Dermis microvascular lymphatic vessel endothelial cell (primary cell): ENCODE data around the gene MX1. TPM values are rescaled to one million over a fixed set of nuclear protein-coding genes. Genes with fewer than 3 reads are reported as not detected.

Source experiments
- DNase-seq, 2 donors: peaks; one replicate each; pipeline versions ENCODE4 v3.0.0 to v3.0.0-alpha.2; 2010; ENCODE audit warnings: low read depth in 2 of 2
- total RNA-seq: library from RNA; depleted of rRNA; stranded (reverse); fragments of >200 nt; gene quantifications from 2 replicates; pipeline ENCODE4 v1.2.1, GENCODE V29; 2014

Gene MX1
- total RNA-seq, 1 donor from 2014 or later = 3.5 TPM

DNA sequence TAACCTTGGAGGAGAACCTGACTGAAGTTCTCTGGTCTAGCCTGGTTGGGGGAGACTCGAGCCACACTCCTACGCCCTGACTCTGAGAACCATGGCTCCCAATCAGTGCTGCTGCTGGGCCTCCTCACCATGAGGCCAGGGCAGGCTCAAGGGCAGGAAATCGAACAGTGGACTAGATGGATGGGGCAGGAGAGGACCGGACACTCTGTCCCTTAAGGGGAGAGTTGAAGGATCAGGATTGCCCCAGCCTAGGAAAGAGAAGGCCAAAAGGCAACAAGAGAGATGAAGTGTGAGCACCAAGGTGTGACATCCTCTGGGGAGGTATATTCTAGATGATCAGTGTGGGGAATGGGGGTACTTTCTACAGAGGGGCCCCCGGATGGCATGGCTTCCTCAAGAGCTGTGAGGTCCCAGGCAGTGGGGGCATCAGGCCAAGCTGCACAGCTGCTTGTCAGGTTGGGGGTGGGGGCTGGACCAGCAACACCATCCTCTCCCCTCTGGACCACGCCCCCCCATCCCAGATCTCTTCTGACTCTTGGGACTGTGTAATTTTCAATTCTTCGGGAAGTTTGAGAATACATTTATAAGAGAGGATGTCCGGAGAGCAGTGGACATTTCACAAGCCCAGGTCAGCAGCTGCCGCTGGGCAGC, 34.0 kb downstream of the MX1 start:
- no peak for DNase-seq

DNA sequence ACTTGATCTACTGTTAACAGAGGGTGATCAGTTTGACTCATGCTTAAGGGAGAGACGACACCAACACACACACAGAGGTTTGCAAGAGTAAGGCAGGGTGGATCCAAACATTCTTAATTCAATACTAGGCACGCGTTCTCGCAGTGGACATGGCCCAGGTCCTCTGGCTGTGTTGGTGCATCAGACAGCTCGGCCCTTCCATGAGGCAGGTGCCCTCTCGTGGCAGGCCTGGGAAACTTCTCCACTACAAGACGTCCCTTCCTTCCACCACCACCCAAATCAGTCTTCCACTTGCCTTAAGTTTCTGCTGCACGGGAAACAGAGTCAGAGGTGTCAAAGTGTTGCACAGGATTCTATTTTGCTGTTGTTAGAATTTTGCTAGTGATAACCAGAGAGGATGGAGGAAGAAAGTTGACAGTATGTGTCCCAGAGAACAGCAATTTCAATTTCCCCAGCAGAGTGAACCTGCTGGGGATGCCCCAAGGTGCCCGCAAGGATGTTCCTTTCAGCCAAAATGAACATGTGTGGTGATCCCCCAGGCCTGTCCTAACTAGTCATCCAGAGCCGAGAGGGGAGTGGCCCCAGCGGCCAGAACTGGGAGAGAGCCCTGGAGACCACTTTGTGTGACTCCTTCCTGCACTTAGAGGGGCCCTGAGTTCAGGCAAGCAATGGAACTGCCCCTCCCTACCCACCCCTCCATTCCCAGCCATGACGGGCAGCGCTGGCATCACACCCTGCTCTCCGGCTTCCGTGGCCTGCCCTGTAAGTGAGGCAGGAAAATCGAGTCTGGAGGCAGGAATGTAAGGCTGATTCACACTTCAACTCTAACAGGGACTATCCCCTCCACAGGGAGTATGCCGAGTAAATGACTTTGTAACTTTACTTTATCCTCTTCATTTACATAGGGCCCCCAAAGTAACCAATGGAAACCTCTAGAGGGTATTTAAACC, 34.8 kb downstream of the MX1 start:
- peak; percentile 57 to 69 for DNase-seq

DNA sequence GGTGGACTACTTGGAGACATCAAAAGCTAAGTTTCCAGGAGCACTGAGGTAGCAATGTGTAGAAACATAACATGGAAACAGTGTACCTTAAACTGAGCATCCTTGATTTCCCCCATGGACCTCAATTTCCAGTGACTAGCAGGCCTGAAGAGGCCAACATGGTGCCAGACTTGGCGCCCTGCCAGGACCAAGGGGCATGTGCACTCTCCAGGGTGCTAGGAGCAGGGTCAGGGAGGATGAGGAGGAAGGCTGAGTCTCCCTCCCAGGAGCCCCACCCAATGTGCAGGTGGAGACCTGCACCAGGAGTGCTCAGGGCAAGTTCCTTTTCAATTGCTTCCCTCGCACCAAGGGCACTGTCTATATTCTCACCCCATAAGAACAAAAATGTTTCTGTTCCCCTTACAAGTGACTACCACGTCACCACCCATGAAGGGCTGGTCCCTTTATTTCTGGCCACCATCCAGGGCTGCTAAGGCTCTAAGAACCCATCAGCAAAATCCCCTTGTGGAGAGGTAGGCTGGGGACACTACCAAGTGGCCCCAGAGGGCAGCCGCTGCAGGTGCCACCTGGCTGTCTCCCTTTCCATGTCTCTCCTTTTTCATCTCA, 39.2 kb downstream of the MX1 start:
- DNase-seq = no peak

DNA sequence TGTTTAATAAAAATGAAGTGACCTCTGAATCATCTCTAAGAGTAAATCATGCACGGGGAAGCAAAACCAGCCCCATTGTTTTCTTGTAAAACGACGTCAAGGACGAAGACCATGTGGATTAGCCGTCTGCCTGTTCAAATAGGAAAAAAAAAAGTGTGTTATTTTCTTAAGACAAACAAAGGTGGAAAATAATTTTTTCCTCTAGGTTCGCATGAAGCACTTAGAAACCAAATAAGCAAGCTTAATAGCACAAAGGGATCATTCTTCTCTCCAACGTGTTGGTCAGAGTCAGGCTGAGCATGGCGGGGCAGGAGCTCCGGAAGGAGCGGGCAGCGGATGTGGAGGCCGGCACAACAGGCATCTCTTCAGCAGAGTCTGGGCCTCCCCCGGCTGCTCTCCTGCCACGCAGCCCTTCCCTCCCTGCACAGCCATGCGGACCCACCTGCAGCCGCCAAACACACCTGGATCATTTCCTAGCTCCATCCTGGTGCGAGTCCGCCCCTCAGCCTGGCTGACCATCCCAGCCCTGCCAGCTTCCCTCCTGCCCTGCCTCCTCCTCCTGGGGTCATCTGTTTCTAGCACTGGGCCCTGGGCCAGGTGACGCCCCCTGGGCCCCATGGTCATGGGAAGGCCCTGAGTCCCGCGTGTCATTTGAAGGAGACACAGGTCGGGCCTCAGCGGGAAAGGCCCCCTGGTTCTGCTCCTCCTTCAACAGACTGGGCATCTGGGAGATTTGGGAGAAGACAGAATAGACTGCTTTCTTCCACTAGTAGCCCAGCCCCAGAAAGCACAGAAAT, 40.2 kb downstream of the MX1 start:
- no peak for DNase-seq

DNA sequence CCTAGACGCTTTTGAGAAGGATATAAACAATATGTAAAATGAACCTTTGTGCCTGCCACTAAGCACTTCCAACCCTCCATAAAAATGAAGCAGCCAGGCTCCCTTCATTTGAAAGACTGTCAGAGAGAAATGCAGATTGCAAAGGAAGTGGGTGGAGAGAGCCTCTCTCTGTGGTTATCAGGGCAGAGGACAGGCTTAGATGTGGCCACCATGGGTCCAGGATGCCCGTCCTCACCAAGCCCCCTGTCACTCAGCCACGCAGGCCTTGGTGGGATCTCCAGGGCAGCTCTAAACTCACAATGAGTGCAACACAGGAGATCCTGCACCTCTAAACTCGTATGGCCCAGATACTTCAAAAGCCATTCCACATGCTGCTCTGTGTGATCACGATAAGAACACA, 44.0 kb downstream of the MX1 start:
- no peak for DNase-seq

DNA sequence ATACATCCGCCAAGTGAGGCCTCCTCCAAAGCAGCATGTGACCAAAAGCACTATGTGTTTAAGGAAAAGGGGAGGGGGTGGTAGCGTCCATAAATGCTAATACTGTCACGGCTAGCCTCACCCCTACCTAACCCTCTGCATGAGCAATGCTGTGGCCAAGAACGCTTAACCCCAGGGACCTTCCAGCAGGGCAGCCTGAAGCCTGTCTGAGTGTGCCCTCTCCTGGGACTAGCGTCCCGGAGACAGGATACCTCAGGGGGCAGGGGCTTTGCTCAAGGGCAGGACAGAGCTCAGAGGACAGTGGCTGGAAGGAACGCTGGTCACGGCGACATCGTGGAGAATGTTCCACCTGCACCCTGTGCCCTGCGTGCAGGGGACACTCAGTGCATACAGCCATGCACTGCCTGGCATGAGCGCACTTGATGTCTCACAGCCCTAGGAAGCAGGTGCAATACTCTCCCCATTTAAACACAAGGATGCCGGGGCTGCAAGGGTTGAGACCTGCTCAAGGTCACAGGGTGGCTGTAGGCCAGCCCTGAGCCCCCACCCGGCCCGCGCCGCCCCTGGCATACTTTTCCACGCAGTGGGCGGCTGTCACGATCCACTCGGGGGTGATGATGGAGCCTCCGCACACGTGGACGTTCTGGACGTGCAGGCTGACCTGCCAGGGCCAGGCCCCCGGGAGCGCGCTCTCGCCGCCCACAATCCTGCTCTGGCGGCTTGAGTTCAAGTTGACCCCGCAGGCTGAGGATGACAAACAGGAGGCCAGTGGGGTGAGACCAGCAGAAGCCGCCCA, 46.9 kb downstream of the MX1 start:
- DNase-seq = no peak

DNA sequence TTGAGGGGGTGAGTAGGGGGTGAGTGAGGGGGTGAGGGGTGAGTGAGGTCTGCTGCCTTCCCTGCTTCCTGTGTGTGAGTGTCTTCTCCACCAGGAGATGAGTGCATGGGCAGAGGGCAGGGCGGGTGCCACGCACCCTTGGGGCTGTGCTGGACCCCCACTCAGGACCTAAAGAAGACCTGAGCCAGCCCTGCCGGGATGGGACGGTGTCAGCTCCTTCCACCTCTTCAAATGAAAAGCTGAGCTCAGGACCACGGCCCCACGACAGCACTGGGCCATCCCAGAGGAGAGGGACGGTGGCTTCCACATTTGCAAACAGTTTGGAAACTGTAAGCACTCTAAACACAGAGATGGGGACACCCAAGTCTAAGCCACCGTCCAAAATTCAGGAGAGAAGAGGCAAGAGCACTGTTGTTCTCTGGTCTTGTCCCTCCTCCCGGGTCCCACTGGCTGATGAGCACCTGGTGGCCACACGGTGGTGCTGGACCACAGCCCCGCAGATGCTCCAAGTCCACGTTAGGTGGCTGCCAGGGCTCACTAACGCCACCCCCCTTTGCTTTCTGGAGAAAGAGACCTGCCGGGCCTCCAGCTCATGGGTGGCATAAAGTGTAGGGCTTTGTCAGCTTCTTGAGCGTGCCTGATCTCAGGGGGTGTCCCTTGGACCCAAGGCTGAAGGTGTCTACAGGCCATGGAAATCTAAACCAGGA, 49.8 kb downstream of the MX1 start:
- no peak for DNase-seq

DNA sequence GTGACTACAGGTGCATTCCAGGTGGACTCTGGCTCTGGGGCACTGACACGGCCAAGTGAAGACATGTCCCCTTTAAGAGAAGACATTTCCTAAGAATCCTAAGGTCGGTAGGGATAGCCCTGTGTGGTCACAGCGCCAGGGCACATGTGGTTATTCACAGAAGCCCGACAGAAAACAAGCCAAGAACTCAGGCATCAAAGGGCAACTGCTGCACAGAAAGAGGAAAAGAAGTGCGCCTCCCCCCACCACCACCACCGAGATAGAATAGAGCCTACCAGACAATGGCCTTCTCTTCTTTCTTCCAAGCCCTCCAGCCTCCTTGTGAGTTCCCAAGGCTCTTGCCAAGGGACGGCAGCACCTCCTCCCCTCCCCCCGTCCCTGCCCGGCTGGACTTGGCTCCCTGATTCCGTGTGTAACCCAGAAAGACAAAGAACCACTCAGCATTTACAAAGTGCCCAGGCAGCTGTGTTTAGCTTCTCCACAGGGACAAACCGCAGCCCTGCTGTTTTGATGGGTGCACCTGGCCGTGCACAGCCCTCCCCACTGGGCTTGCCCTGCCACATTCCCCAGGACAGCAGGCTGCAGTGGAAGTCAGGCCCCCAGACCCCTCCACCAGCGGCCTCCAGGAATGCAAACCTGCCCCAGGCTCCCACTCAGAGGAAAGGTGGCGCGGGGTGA, 51.7 kb downstream of the MX1 start:
- no peak for DNase-seq

DNA sequence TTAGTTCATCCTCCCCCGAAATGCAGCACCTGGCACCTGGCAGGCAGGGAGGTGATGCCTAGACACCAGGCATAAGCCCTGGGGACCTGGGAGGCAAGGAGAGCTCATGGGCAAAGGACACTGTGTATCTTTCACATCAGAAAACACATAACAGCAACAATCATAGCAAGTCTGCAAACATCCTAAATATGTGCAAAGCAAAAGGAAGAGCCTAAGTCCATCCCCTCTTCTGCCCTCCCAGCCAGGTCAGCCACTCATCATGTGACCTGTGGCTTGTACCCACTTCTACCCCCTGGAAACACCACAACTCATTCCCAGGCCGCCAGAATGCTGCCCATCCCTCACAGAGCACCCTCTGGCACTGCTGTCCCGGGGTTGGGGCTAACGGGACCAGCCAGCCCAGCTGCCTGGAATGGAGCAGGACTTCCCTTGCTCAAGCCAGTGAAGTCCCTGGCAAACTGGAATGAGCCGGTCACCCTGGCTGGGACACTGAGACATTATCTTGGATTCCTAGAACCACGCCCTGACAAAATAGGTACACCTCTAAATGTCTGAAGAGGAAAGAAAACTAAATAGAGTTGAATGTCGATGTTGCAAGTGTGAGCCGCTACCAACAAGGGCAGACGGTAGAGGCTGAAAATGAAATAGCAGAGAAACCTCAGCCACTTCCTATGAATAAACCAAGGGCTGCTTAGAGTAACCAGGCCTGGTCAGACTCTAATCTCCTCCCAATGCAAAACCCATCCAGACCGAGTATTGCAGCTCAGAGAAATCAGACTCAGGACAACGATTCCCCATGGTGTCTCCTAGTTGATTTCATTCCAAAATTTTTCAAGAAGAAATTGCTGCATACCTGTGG, 52.5 kb downstream of the MX1 start:
- DNase-seq = no peak

DNA sequence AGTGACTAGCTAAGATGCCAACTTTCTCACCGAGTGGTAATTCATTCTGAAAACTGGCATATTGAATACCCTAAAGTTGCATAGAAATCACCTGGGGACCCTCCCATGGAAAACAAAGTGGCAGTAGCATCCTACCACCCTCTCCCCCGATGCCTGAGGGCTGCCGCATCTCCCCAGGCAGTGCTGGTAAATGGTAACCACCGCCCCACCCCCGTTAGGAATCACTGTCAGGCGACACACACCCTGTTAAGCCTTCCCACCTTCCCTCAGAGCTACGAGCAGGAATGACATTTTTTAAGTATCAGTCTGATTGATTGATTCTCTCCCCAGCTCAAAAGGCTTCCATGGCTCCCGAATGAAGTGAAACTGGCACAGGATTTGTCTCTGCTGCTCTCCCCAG, 53.6 kb downstream of the MX1 start:
- no peak for DNase-seq

DNA sequence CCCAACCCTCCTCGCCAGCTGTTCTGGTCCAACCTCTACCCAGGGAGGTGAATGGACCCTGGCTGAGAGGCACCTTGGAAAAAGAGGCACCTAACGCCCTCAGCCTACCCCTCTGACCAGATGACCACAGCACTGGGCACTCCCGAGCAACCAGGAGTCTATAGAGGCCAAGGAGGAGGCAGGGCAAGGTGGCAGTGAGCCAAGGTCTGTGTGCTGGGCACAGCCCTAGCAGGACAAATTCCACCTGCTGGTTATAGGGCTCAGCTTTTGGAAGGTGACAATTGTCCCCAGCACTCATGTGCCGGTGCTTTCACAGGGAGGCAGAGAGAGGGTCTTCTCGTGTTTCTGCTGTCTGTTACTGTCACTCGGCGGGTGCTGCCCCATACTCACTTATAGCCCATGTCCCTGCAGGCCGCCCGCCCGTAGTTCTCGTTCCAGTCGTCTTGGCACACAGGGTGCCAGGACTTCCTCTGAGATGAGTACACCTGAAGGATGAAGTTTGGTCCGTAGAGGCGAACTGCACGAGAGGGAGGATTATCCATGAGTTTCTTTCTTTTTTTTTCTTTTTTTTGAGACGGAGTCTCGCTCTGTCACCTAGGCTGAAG, 54.1 kb downstream of the MX1 start:
- no peak for DNase-seq

DNA sequence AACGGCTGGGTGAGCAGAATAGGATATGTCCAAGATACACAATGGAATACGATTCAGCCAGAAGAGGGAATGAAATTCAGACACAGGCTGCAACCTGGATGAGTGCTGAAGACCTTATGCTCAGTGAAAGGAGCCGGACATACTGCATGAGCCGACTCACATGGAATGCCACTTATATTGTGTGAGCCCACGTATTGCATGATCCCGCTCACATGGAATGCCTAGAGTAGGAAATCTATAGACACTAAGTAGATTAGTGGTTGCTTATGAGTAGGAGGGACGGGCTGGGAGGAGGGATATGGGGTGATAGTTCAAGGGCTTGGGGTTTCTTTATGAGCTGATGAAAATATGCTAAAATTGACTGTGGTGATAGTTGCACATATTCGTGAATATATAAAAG, 55.2 kb downstream of the MX1 start:
- no peak for DNase-seq

DNA sequence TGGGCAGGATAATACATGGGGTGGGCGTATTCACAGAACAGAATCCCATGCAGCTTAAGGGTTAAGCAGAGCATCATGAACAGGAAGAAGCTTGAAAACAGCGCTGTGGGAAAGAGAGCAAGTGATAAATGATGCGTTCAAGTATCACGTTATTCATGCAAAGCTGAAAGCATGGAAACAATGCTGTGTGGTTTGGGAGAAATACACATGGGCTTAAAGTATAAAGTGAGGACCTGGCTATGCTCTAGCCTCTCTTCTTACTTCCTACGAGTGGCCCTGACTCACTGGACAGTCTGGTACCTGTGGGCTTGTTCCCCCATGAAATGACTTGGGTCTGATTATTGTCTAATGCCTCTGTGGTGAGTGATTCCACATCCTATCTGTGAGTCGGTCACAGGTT, 56.3 kb downstream of the MX1 start:
- DNase-seq = no peak

DNA sequence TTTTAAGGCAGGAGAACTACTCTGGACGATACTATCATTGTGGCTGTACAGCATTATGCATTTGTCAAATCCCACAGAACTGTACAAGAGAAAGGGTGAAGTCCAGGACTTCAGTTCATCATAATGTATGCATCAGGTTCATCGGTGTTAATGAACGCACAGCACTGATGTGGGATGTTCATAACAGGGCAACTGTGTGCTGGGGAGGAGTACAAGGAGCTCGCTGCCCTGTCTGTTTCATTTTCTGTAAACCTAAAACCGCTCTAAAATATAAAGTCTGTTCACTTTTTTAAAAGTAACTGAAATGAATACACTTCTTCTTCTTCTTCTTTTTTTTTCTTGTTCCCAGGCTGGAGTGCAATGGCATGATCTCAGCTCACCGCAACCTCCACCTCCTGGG, 56.9 kb downstream of the MX1 start:
- DNase-seq = no peak

DNA sequence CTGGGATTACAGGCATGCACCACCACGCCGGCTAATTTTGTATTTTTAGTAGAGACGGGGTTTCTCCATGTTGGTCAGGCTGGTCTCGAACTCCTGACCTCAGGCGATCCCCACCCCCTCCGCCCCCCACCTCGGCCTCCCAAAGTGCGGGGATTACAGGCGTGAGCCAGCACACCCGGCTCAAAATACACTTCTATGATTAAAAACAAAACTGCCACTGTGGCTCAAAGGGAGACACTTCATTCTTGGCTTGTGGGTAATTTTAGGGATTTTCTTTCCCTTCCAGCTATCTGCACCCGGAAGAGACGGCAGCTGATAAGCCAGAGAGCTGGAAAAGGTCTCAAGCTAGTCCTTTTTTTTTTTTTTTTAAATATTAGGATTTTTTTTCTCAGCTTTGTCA, 57.4 kb downstream of the MX1 start:
- DNase-seq = no peak

DNA sequence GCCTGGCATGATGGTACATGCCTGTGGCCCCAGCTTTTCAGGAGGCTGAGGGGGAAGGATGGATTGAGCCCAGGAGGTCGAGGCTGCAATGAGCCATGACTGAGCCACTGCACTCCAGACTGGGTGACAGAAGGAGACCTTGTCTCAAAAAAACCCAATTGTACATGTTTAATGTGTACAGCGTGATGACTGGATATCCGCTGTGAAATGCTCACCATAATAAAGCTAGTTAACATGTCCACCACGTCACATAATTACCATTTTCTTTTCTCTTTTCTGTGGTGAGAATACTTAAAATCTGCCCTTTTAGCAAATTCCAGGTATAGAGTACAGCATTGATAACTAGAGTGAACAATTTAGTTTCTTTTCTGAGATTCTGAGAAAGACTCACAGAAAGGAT, 57.9 kb downstream of the MX1 start:
- DNase-seq = no peak

DNA sequence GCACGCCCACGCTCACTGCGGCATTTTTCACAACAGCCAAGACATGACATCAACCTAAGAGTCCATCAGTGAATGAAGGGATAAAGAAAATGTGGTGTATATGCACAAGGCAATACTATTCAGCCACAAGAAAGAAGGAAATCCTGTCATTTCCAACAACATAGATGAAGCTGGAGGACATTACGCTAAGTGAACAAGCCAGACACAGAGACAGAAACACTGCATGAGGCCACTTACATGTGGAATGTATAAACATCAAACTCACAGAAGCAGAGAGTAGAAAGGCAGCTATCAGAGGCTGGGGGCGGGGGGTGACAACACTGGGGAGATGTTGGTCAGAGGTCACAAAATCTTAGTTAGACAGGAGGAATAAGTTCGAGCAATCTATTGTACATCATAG, 61.0 kb downstream of the MX1 start:
- no peak for DNase-seq

DNA sequence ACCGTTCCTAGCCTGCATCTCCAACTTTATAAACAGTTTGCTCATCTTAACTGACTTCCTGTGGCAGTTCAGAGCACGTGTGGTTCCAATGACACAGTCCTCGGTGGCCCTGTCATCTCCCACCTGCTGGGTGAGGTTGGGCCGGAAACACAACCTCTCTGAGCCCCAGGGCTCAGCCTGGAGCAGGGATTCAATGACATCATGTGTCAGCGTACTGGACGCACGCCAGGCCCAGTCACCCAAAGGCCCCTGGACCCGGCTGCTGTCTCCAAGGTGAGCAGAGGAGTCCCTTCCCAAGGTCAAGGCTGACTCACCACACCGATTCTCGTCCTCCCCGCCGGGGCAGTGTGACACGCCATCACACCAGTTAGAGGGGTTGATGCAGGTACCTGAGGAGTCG, 62.0 kb downstream of the MX1 start:
- DNase-seq = no peak
